ENCODE measurements around the gene HOXC6.

- no peak for TF ChIP-seq POLR2A (IDR thresholded peaks at IDR 0.05)
- TF ChIP-seq CTCF (IDR thresholded peaks at IDR 0.05) = no peak
- TF ChIP-seq EP300 (IDR thresholded peaks at IDR 0.05) = no peak
Measured at GRCh38 chr12:54047160-54047963, 19.1 kb downstream of the HOXC6 start.

Measured in tibial nerve (tissue), 4 donors.